ELF-1 (cell line): ENCODE results near the gene FGF18.

Experiments used
- DNase-seq: peaks from one replicate; pipeline ENCODE4 v3.0.0-alpha.2; 2016; ENCODE audit warnings: low read depth, low spot score

The FGF18 gene

DNA sequence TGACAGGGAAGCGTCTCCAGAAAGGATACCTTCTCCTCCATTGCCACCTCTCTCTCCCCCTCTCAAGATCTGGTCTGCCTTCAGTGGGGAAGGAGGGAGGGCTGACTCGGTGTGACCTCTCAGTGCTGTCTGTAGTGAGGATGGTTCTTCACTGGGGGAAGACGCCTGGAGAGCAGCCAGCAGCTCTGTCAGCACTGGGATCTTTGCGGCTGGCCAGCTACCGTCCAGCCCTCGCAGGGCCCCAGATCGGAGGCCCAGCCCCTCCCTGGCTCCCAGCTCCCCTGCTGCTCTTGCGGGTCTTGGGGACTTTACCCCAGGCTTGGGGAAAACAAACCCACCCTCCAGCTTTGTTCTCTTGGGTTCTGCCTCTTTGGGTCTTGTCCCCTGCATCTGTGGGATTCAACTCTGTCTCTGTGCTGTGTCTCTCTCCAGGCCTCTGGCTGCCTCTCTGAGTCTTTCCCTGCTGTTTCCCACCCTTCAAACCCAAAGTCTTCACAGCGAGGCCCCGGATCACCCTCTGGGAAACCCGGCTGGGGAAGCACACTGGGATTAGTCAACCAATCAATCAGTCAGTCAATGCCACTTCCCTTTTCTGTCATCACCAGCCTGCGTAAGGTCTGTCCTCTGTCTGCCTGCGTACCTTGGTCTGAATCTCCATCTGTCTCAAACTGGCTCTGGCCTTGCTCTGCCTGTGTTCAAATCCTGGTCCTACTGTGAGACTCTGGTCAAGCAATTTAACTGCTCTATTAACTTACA, 23.0 kb downstream of the FGF18 start:
- no peak for DNase-seq

GRCh38 chr5:171444582-171444981, 25.1 kb downstream of the FGF18 start:
- DNase-seq: no peak

DNA sequence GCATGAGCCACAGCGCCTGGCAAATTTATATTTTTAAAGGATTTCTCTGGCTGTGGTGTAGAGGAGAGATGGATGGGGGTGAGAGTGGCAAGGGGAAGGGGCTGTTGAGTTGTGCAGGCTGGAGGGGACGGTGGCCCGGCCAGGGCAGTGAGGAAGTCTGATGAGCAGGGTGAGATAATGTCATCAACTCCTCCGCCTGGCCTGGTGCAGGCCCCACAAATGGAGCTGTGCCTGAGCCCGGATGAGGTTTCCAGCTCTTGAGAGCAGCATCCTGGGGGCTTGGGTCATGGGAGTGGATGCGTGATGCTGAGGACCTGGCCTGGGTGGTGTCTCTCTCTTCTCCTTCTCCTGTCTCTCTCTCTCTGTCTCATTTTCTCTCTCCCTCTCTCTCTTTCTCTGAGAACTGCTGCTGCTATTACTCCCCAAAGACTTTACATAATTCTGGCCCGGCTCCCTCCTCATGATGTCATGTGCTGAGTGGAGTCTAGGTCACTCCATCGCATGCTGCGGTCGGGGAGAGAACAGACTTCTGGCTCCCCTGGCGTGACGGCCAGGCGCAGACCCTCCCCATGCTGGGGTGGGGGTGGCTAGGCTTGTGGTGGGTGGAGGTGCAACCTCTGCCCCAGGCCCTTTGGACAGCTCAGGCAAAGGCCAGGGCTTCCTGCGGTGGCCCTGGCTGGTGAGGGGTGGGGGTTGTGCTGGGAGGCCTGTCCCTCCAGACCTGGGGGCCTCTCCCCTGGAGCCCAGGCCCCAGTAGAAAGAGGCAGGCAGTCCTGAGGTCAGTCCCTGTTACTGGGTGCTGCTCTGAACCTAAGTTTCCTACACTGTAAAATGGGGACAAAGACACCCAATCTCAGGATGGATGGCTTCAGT, 26.4 kb downstream of the FGF18 start:
- no peak for DNase-seq

DNA sequence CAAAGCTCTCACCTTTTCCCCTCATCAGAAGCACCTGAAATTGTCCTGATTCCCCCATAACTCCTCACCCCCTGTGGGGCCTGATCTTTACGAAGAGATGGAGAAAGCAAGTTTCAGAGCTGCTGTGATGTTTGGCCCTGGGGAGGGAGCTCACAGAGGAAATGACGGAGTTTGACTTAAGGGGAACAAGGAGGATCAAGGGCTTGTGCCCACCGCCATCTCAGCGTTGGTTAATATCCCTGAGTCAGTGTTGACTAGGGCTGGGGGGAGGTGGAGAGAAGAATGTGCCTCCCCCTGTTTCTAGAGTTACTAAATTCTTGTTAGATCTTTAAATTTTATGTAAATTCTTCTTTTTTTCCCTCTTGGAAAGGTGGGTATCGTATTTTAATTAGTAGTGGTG, 27.8 kb downstream of the FGF18 start:
- DNase-seq: no peak

- no peak for DNase-seq
Observed at GRCh38 chr5:171449426-171449825, 30.0 kb downstream of the FGF18 start.

- DNase-seq: peak; percentile 49
Observed at GRCh38 chr5:171450423-171451331, 31.2 kb downstream of the FGF18 start.

DNA sequence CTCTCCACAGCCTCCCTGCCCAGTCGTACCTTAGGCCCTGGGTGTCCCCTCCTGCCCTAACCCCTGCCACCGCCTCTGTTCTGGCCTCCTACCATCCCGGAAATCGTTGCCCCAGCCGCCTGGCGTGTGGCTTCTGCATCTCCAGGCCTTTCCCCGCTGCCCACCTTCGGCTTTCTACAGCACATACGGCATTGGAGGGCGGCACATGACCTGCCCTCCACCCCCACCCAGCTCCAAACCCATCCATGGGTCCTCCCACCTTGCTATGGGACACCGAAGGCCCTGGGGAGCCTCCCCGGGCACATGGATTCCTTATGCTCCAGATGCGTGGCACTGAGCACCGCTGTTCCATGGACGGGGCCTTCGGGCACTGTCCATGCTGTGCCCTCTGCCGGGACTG, 32.0 kb downstream of the FGF18 start:
- DNase-seq: no peak

GRCh38 chr5:171453056-171453725, 33.7 kb downstream of the FGF18 start:
- peak; percentile 84 for DNase-seq

DNA sequence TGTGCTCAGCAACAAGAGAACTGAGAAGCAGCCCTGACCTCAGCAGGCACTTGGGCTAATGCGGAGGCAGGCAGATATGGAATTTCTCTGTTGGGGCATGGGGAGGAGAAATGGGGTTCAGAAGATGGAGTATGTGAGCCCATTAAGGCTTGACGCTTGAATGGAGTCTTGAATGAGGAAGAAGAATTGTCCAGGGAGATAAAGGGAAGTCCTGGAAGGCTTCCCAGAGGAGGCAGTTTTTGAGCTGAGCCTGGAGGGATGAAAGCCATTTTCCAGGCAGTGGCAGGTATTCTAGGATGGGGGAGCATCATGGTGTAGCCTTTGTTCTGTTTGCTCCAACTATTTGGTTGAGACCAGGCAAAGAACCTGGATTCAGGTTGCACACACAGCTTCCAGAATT, 34.5 kb downstream of the FGF18 start:
- no peak for DNase-seq

DNA sequence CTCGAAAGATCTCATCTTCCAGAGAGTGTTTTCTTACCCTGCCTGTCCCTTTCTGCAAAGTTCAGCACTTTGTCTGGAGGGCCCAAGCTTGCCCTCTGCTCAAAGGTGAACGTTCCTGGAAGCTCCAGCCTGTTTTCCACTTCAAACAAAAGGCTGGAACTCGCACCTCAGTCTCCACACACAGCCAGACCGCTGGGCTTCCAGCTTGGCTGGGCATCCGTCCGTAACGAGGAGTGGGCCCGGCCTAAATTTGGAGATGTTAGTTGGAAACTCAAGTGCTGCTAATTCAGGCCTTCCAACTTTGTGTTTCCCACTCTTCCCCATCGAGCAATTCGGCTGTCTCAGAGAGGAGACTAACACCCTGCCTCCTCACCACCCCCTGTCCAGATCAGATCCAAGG, 35.1 kb downstream of the FGF18 start:
- peak; percentile 48 for DNase-seq

GRCh38 chr5:171455522-171455921, 36.1 kb downstream of the FGF18 start:
- DNase-seq: peak; percentile 39

DNA sequence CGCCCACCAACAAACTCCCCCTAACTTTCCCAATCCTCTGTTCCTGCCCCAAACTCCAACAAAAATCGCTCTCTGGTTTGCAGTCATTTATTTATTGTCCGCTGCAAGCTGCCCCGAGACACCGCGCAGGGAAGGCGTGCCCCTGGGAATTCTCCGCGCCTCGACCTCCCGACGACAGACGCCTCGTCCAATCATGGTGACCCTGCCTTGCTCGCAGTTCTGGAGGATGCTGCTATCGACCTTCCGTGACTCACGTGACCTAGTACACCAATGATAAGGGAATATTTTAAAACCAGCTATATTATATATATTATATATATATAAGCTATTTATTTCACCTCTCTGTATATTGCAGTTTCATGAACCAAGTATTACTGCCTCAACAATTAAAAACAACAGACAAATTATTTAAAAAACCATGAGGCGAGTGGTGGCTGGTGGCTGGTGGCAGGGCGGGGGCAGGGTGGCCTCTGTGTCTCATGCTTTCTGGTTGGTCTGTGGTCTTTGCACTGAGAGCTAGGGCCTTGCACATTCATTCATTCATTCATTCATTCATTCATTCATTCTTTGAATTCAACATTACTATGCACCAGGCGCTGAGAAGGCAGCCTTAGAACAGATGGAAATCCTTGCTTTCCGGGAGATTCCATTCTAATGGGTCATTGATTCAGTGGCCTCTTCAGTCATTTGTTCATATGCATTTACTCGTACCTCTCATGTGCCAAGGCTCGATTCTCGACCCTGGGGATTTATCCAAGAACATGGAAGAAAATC, 37.9 kb downstream of the FGF18 start:
- DNase-seq: no peak

- no peak for DNase-seq
Observed at GRCh38 chr5:171459839-171460238, 40.4 kb downstream of the FGF18 start.

DNA sequence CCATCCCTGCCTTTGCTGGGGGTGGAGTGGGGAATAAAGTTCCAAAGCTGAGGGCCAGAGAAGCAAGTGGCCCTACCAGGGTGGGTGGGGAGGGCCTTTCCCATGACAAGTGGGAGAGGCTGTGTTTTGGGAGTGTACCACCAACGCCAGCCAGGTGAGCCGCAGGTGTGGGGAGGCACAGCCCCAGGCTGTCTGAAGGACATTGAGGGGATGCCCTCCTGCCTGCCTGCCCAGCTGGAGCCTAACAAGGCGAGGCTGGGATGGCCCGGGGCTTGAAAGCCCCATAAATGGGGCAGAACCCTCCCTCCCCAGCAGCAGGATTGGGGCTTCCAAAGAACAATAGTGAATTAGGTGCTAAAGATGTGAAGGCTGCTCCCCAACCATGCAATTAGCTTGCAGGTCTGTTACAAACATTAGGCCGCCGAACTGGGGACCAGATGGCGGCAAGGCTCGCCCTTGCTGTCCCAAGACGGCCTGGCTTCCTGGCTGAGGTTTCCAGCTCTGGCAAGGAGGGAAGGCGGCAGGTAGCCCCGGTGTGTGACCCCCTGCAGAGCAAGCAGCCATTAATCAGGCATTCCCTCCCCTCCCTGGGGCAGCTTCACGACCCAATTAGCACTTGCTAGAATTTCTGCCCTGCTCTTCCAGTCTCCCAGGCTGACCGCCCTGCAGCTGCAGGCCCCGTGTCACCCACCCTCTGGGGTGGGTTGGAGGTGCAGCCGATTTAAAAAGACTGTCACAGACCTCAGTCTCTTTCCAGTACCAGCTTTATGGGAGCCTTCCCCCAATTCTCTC, 42.9 kb downstream of the FGF18 start:
- peak; percentile 91 for DNase-seq

GRCh38 chr5:171462928-171463861, 43.7 kb downstream of the FGF18 start:
- no peak for DNase-seq

GRCh38 chr5:171463862-171464229, 44.4 kb downstream of the FGF18 start:
- DNase-seq: no peak

- DNase-seq: no peak
Observed at GRCh38 chr5:171464829-171465228, 45.4 kb downstream of the FGF18 start.

GRCh38 chr5:171467107-171467506, 47.7 kb downstream of the FGF18 start:
- DNase-seq: no peak

GRCh38 chr5:171469326-171469725, 49.9 kb downstream of the FGF18 start:
- peak; percentile 38 for DNase-seq
